H9 (cell line): ENCODE data around the gene HOXC10. TPM values are rescaled to one million over a fixed set of nuclear protein-coding genes. Genes with fewer than 3 reads are reported as not detected.

ENCODE experiments used
- DNase-seq: peaks from one replicate; pipeline ENCODE4 v3.0.0-alpha.2; 2017
- H2AFZ ChIP-seq: one replicate; pipeline ENCODE4 v1.6.1; 2013; ENCODE audit warnings: mild to moderate bottlenecking, low read length, control low read depth, moderate library complexity
- H2AK5ac ChIP-seq: 2 replicates; pipeline ENCODE4 v1.6.1; 2013; ENCODE audit warnings: low read length, control low read depth, mixed read lengths; ENCODE audit not compliant: insufficient read length
- H2BK120ac ChIP-seq: one replicate; pipeline ENCODE4 v1.6.1; 2013; ENCODE audit warnings: low read depth, mild to moderate bottlenecking, low read length, control low read depth, inconsistent platforms; ENCODE audit not compliant: poor library complexity, severe bottlenecking
- H2BK12ac ChIP-seq: 2 replicates; pipeline ENCODE4 v1.6.1; 2013; ENCODE audit warnings: low read length, control low read depth, mixed read lengths, low read depth; ENCODE audit not compliant: insufficient read length
- H2BK15ac ChIP-seq: 2 replicates; pipeline ENCODE4 v1.6.1; 2013; ENCODE audit warnings: low read depth, low read length, control low read depth
- H2BK20ac ChIP-seq: one replicate; pipeline ENCODE4 v1.6.1; 2013; ENCODE audit warnings: low read depth, mild to moderate bottlenecking, low read length, control low read depth, inconsistent platforms; ENCODE audit not compliant: poor library complexity, severe bottlenecking
- H2BK5ac ChIP-seq: 2 replicates; pipeline ENCODE4 v1.6.1; 2013; ENCODE audit warnings: low read length, control low read depth, mixed read lengths; ENCODE audit not compliant: insufficient read length
- H3K14ac ChIP-seq: 2 replicates; pipeline ENCODE4 v1.6.1; 2013; ENCODE audit warnings: low read length, control low read depth; ENCODE audit not compliant: insufficient read depth
- H3K18ac ChIP-seq: 2 replicates; pipeline ENCODE4 v1.6.1; 2013; ENCODE audit warnings: low read depth, mild to moderate bottlenecking, mixed read lengths, low read length, control low read depth; ENCODE audit not compliant: insufficient read length
- H3K23ac ChIP-seq: 2 replicates; pipeline ENCODE4 v1.6.1; 2013; ENCODE audit warnings: low read length, control low read depth, mixed read lengths, low read depth; ENCODE audit not compliant: insufficient read length
- H3K23me2 ChIP-seq: 2 replicates; pipeline ENCODE4 v1.6.1; 2013; ENCODE audit warnings: low read depth, mild to moderate bottlenecking, mixed read lengths, low read length, control low read depth; ENCODE audit not compliant: insufficient read length, poor library complexity, severe bottlenecking
- H3K27ac ChIP-seq: 2 replicates; pipeline ENCODE4 v1.5.1; 2013; ENCODE audit warnings: low read length, control low read depth, mixed read lengths, low read depth; ENCODE audit not compliant: insufficient read length
- H3K27me3 ChIP-seq: 2 replicates; pipeline ENCODE4 v1.6.1; 2013; ENCODE audit warnings: low read length, control low read depth, inconsistent platforms; ENCODE audit not compliant: insufficient read depth
- H3K4ac ChIP-seq: 2 replicates; pipeline ENCODE4 v1.6.1; 2013; ENCODE audit warnings: low read depth, mild to moderate bottlenecking, control low read depth, inconsistent platforms, low read length, moderate library complexity
- H3K4me1 ChIP-seq: 2 replicates; pipeline ENCODE4 v1.6.1; 2013; ENCODE audit warnings: low read length, control low read depth, inconsistent platforms; ENCODE audit not compliant: insufficient read depth
- H3K4me2 ChIP-seq: 2 replicates; pipeline ENCODE4 v1.6.1; 2013; ENCODE audit warnings: low read length, control low read depth, mixed read lengths; ENCODE audit not compliant: insufficient read length, insufficient read depth
- H3K56ac ChIP-seq: 2 replicates; pipeline ENCODE4 v1.6.1; 2013; ENCODE audit warnings: low read depth, mild to moderate bottlenecking, mixed read lengths, low read length, control low read depth; ENCODE audit not compliant: insufficient read length
- H3K79me1 ChIP-seq: 2 replicates; pipeline ENCODE4 v1.6.1; 2013; ENCODE audit warnings: low read depth, mild to moderate bottlenecking, moderate library complexity, low read length, control low read depth, inconsistent platforms; ENCODE audit not compliant: insufficient read depth, poor library complexity, severe bottlenecking
- H3K79me2 ChIP-seq: 2 replicates; pipeline ENCODE4 v1.6.1; 2013; ENCODE audit warnings: low read length, control low read depth, inconsistent platforms; ENCODE audit not compliant: insufficient read depth
- H3K9ac ChIP-seq: 2 replicates; pipeline ENCODE4 v1.6.1; 2013; ENCODE audit warnings: low read length, control low read depth, mixed read lengths; ENCODE audit not compliant: insufficient read length; ENCODE audit errors: extremely low read depth
- H3K9me3 ChIP-seq: one replicate; pipeline ENCODE4 v1.6.1; 2013; ENCODE audit warnings: low read depth, low read length, inconsistent platforms; ENCODE audit not compliant: control insufficient read depth
- H3T11ph ChIP-seq: one replicate; pipeline ENCODE4 v1.6.1; 2013; ENCODE audit warnings: mild to moderate bottlenecking, low read length, control low read depth, inconsistent platforms
- H4K20me1 ChIP-seq: one replicate; pipeline ENCODE4 v1.6.1; 2013; ENCODE audit not compliant: control insufficient read depth, insufficient read length, insufficient read depth
- H4K5ac ChIP-seq: 2 replicates; pipeline ENCODE4 v1.6.1; 2013; ENCODE audit warnings: low read depth, mild to moderate bottlenecking, mixed read lengths, low read length, control low read depth; ENCODE audit not compliant: insufficient read length
- H4K8ac ChIP-seq: replicated peaks from 2 replicates; pipeline ENCODE4 v1.6.1; 2013; ENCODE audit warnings: low read length, control low read depth, mixed read lengths, low read depth; ENCODE audit not compliant: insufficient read length
- H4K91ac ChIP-seq: 2 replicates; pipeline ENCODE4 v1.6.1; 2013; ENCODE audit warnings: low read depth, mild to moderate bottlenecking, moderate library complexity, mixed read lengths, low read length, control low read depth; ENCODE audit not compliant: insufficient read length
- H3K27ac Mint-ChIP-seq, 3 experiments: 2 replicates in 2 of 3; 3 replicates in 1 of 3; pipeline ENCODE4 v1.8.0; 2020 to 2021; ENCODE audit warnings: mixed read lengths in 3 of 3, mild to moderate bottlenecking in 1 of 3, moderate library complexity in 1 of 3
- H3K27me3 Mint-ChIP-seq: 2 replicates; pipeline ENCODE4 v1.8.0; 2021; ENCODE audit warnings: low read depth, mild to moderate bottlenecking, moderate library complexity, mixed read lengths
- H3K36me3 Mint-ChIP-seq, 3 experiments: 2 replicates in 2 of 3; 3 replicates in 1 of 3; pipeline ENCODE4 v1.8.0; 2020 to 2021; ENCODE audit warnings: low read depth in 3 of 3, mixed read lengths in 3 of 3; ENCODE audit not compliant: insufficient read depth in 1 of 3
- H3K4me1 Mint-ChIP-seq, 2 experiments: 2 replicates each; pipeline ENCODE4 v1.8.0; 2020; ENCODE audit warnings: mixed read lengths in 2 of 2
- H3K4me3 Mint-ChIP-seq, 2 experiments: 2 replicates in 1 of 2; 3 replicates in 1 of 2; pipeline ENCODE4 v1.8.0; 2020 to 2021; ENCODE audit warnings: mild to moderate bottlenecking in 2 of 2, mixed read lengths in 2 of 2, moderate library complexity in 1 of 2
- H3K9me3 Mint-ChIP-seq, 2 experiments: 2 replicates in 1 of 2; 3 replicates in 1 of 2; pipeline ENCODE4 v1.8.0; 2020; ENCODE audit warnings: mild to moderate bottlenecking in 2 of 2, mixed read lengths in 2 of 2, moderate library complexity in 1 of 2
- CTCF ChIP-seq: fragments of 200-600 bp; sonication (generic); conservative IDR thresholded peaks from 3 replicates; pipeline ENCODE4 v1.8.0; 2021; ENCODE audit warnings: antibody characterized with exemption, mild to moderate bottlenecking
- WGBS: extraction: QIAGEN DNeasy Blood & Tissue Kit; methylation state at CpG from one replicate; pipeline ENCODE4 v1.1.7; 2013; ENCODE audit warnings: missing lambda C conversion rate, low lambda C conversion rate, mixed read lengths; ENCODE audit not compliant: insufficient read length; ENCODE audit errors: extremely low coverage; 5-methylcytosine and 5-hydroxymethylcytosine counted together
- total RNA-seq: library from RNA; stranded (reverse); gene quantifications from 2 replicates; pipeline ENCODE4 v1.2.1, GENCODE V29; 2021

The HOXC10 gene
- total RNA-seq, 1 experiment from 2014 or later: not detected

GRCh38 chr12:53971686-53972085 is 13.3 kb upstream of the HOXC10 start:
- peaks cover 99% of the 10 kb centered on the region for H3K27me3 ChIP-seq
- H3K27me3 Mint-ChIP-seq: peaks cover 100% of the 10 kb centered on the region

More at GRCh38 chr12:53971686-53972085, 13.3 kb upstream of the HOXC10 start:
- no peaks in the 10 kb centered on the region for H3K79me1 ChIP-seq
- no peaks in the 10 kb centered on the region for H3K9me3 ChIP-seq
- no peak overlapping the region for H2BK12ac ChIP-seq
- H2AK5ac ChIP-seq: no peak overlapping the region
- H2BK5ac ChIP-seq: no peak overlapping the region
- no peak overlapping the region for H3K4me2 ChIP-seq
- H3K56ac ChIP-seq: no peak overlapping the region
- H3K14ac ChIP-seq: no peak overlapping the region
- H3T11ph ChIP-seq: no peak overlapping the region
- no peaks in the 10 kb centered on the region for H3K23me2 ChIP-seq
- H4K8ac ChIP-seq: no peak overlapping the region
- H2BK15ac ChIP-seq: no peak overlapping the region
- Mint-ChIP-seq H3K4me1 (peaks cover 14 to 22% of the 10 kb centered on the region in 2 experiments), H3K36me3 (peaks cover 0 to 8% (median 3%) of the 10 kb centered on the region in 3 experiments; a peak in 3 of 7 replicates), H3K4me3 (no peak overlapping the region), H3K9me3 (peaks cover 8% of the 10 kb centered on the region in 2 experiments; a peak in 4 of 5 replicates), H3K27ac (no peak overlapping the region)
- DNase-seq: no peak
- no peak overlapping the region for H2AFZ ChIP-seq
- no peak for TF ChIP-seq CTCF
- no peak overlapping the region for H2BK120ac ChIP-seq
- no peak overlapping the region for H2BK20ac ChIP-seq
- no peak overlapping the region for H4K5ac ChIP-seq
- WGBS: no CpG with 5 or more reads among the region's 2 CpGs
- H3K4ac ChIP-seq: no peak overlapping the region
- H3K4me1 ChIP-seq: no peaks in the 10 kb centered on the region
- no peaks in the 10 kb centered on the region for H3K79me2 ChIP-seq
- no peaks in the 10 kb centered on the region for H4K20me1 ChIP-seq
- no peak overlapping the region for H3K18ac ChIP-seq
- no peak overlapping the region for H4K91ac ChIP-seq
- H3K23ac ChIP-seq: no peak overlapping the region
- no peak overlapping the region for H3K9ac ChIP-seq
- no peak overlapping the region for H3K27ac ChIP-seq
